Loucy (cell line): ENCODE results near the gene BRD3OS.

Experiments
- H2AFZ ChIP-seq: fragments of 200-600 bp; sonication (generic); 2 replicates; pipeline ENCODE4 v1.6.0; 2016; ENCODE audit warnings: antibody characterized with exemption, mild to moderate bottlenecking, low read length, moderate library complexity
- H3F3A ChIP-seq: fragments of 200-600 bp; 2 replicates; pipeline ENCODE4 v1.6.0; 2016; ENCODE audit warnings: antibody characterized with exemption, low read depth, mild to moderate bottlenecking
- H3K27me3 ChIP-seq: fragments of 200-600 bp; sonication (generic); 2 replicates; pipeline ENCODE4 v1.6.1; 2014; ENCODE audit warnings: low read length, mild to moderate bottlenecking; ENCODE audit not compliant: insufficient read depth, poor library complexity, severe bottlenecking
- H3K36me3 ChIP-seq: fragments of 200-600 bp; sonication (generic); 2 replicates; pipeline ENCODE4 v1.6.1; 2016; ENCODE audit warnings: low read length; ENCODE audit not compliant: insufficient read depth
- H3K4me1 ChIP-seq: fragments of 200-600 bp; sonication (generic); 2 replicates; pipeline ENCODE4 v1.5.1; 2014; ENCODE audit warnings: low read length, mild to moderate bottlenecking; ENCODE audit not compliant: insufficient read depth, poor library complexity, severe bottlenecking
- H3K4me2 ChIP-seq: fragments of 200-600 bp; sonication (generic); 2 replicates; pipeline ENCODE4 v1.6.0; 2014; ENCODE audit warnings: antibody characterized with exemption, low read length, low read depth, mild to moderate bottlenecking; ENCODE audit not compliant: poor library complexity, severe bottlenecking
- H3K4me3 ChIP-seq: fragments of 200-600 bp; sonication (generic); 2 replicates; pipeline ENCODE4 v1.5.1; 2014; ENCODE audit warnings: low read length, mild to moderate bottlenecking, mixed read lengths; ENCODE audit not compliant: poor library complexity, severe bottlenecking
- H3K79me2 ChIP-seq: fragments of 200-600 bp; sonication (generic); 2 replicates; pipeline ENCODE4 v1.6.1; 2014; ENCODE audit warnings: low read length; ENCODE audit not compliant: insufficient read depth
- H3K9ac ChIP-seq: fragments of 200-600 bp; sonication (generic); 2 replicates; pipeline ENCODE4 v1.6.0; 2014; ENCODE audit warnings: mild to moderate bottlenecking, low read depth, low read length, moderate library complexity; ENCODE audit not compliant: poor library complexity, severe bottlenecking
- H3K9me2 ChIP-seq: fragments of 200-600 bp; sonication (generic); replicated peaks from 2 replicates; pipeline ENCODE4 v1.6.1; 2016; ENCODE audit warnings: low read depth, low read length, mixed read lengths
- H3K9me3 ChIP-seq: fragments of 200-600 bp; sonication (generic); 2 replicates; pipeline ENCODE4 v1.6.1; 2014; ENCODE audit warnings: mild to moderate bottlenecking, antibody characterized with exemption, low read length, low read depth; ENCODE audit not compliant: insufficient read depth
- H4K20me1 ChIP-seq: fragments of 200-600 bp; sonication (generic); 2 replicates; pipeline ENCODE4 v1.6.0; 2014; ENCODE audit warnings: antibody characterized with exemption, low read length, mild to moderate bottlenecking; ENCODE audit not compliant: insufficient read depth, poor library complexity, severe bottlenecking
- CTCF ChIP-seq: fragments of 200-600 bp; sonication (generic); conservative IDR thresholded peaks from 2 replicates; pipeline ENCODE4 v1.5.1; 2014; ENCODE audit warnings: mild to moderate bottlenecking, antibody characterized with exemption, low read length
- EZH2phosphoT487 ChIP-seq: fragments of 200-600 bp; IDR thresholded peaks from 2 replicates; pipeline ENCODE4 v1.6.1; 2018; ENCODE audit warnings: antibody characterized with exemption, mild to moderate bottlenecking, moderate library complexity, borderline replicate concordance

Gene BRD3OS

GRCh38 chr9:134043531-134043988 is 18.3 kb downstream of the BRD3OS start:
- Histone ChIP-seq H3K4me1 (no peaks in the 10 kb centered on the region), H3K27me3 (no peaks in the 10 kb centered on the region), H3K9me3 (no peaks in the 10 kb centered on the region), H3K36me3 (peaks cover 87% of the 10 kb centered on the region; the same call in 1 of the 2 replicates), H3K9me2 (no peaks in the 10 kb centered on the region), H3K4me2 (no peak overlapping the region), H3F3A (no peaks in the 10 kb centered on the region), H2AFZ (no peak overlapping the region), H4K20me1 (peaks cover 7% of the 10 kb centered on the region), H3K9ac (no peak overlapping the region), H3K79me2 (no peaks in the 10 kb centered on the region), H3K4me3 (no peak overlapping the region)
- no peak for TF ChIP-seq CTCF
- TF ChIP-seq EZH2phosphoT487 = no peak

DNA sequence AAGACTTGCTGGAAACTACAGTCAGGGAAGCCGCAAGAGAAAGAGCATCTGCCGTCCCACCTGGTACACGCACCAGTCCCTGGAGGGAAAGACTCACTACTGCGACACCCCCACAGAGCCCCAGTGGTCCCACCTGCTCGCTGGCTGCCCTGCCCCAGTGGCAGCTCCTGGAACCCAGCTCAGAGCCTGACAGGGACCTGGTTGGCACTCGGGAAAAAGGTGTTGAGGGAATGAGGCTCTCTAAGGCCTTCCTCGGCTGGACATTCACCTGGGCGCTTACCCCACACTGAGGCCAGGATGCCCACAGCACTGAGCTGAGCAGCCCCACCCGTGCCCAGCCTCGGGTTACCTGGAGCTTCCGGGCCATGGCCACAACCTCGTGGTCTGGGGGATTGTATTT is 19.7 kb downstream of the BRD3OS start:
- H3K9ac ChIP-seq = no peak overlapping the region
- no peaks in the 10 kb centered on the region for H3K79me2 ChIP-seq
- peaks cover 7% of the 10 kb centered on the region for H4K20me1 ChIP-seq
- H3K27me3 ChIP-seq = no peaks in the 10 kb centered on the region
- no peaks in the 10 kb centered on the region for H3K9me3 ChIP-seq
- H3K4me1 ChIP-seq = no peaks in the 10 kb centered on the region
- TF ChIP-seq CTCF (no peak), EZH2phosphoT487 (no peak)
- H3K36me3 ChIP-seq = peaks cover 87% of the 10 kb centered on the region; the same call in 1 of the 2 replicates
- no peaks in the 10 kb centered on the region for H3K9me2 ChIP-seq
- H3K4me2 ChIP-seq = no peak overlapping the region
- no peaks in the 10 kb centered on the region for H3F3A ChIP-seq
- no peak overlapping the region for H3K4me3 ChIP-seq
- no peak overlapping the region for H2AFZ ChIP-seq

DNA sequence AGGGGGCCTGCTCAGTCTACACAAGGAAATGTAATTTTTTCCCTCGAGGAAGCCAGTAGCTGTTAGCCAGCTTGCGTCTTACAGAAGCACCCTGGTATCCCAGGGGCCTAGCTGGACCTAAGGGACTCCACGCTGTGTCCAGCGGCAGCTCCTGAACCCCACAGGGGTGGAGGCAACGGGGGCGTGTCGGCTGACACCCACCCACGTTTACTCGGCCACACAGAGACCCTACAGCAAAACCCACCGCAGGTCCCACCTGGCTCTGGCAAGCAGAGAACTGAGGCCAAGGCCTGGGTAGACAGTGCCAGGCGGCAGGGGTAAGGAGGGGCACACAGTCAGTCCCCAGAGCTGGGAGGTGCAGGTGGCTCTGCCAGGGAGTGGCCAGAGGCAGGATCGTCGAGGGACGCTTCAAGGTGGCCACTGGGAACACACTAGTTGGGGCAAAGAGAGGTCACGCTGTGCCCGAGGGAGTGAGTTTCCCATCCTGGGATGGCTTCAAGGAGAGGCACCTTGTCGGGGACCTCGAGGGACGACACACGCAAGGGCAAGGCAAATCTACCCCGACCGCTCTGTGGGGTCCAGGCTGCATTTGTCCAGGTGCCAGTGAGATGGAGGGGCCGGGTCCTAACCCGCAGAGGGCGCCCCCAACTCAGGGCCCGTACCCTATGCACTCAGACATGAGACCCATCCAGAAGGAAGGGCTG is 20.7 kb downstream of the BRD3OS start:
- no peaks in the 10 kb centered on the region for H3F3A ChIP-seq
- no peaks in the 10 kb centered on the region for H3K9me3 ChIP-seq
- H2AFZ ChIP-seq = no peak overlapping the region
- H4K20me1 ChIP-seq = peaks cover 7% of the 10 kb centered on the region
- H3K4me3 ChIP-seq = no peak overlapping the region
- no peaks in the 10 kb centered on the region for H3K27me3 ChIP-seq
- H3K79me2 ChIP-seq = no peaks in the 10 kb centered on the region
- no peaks in the 10 kb centered on the region for H3K4me1 ChIP-seq
- peaks cover 87% of the 10 kb centered on the region; the same call in 1 of the 2 replicates for H3K36me3 ChIP-seq
- TF ChIP-seq CTCF (no peak), EZH2phosphoT487 (no peak)
- no peaks in the 10 kb centered on the region for H3K9me2 ChIP-seq
- no peak overlapping the region for H3K4me2 ChIP-seq
- H3K9ac ChIP-seq = no peak overlapping the region
